IPS DF 4.7 (cell line): ENCODE measurements around the gene UBE2L5.
"Not testable (repeated sequence)": the region's sequence is repeated elsewhere in the genome, so short reads cannot be mapped to it uniquely, and the experiment has no call there.

Experiments used
- DNase-seq: peaks from one replicate; pipeline ENCODE4 v3.0.0-alpha.2; 2013; ENCODE audit warnings: low spot score; ENCODE audit errors: extremely low read depth

Gene UBE2L5

GRCh38 chr13:30438286-30438685 is 16.0 kb downstream of the UBE2L5 start:
- DNase-seq = no peak

- DNase-seq = no peak
Observed at GRCh38 chr13:30440910-30441703, 18.8 kb downstream of the UBE2L5 start.

GRCh38 chr13:30442926-30443325 is 20.6 kb downstream of the UBE2L5 start:
- no peak for DNase-seq

- DNase-seq = not testable (repeated sequence)
Observed at GRCh38 chr13:30443491-30443890, 21.2 kb downstream of the UBE2L5 start.

GRCh38 chr13:30443957-30444404 is 21.7 kb downstream of the UBE2L5 start:
- DNase-seq = no peak

GRCh38 chr13:30446126-30446500 is 23.8 kb downstream of the UBE2L5 start:
- DNase-seq = no peak

- DNase-seq = no peak
Observed at GRCh38 chr13:30448441-30448840, 26.1 kb downstream of the UBE2L5 start.

GRCh38 chr13:30450066-30450465 is 27.8 kb downstream of the UBE2L5 start:
- DNase-seq = no peak

GRCh38 chr13:30451476-30451875 is 29.2 kb downstream of the UBE2L5 start:
- DNase-seq = not testable (repeated sequence)

- no peak for DNase-seq
Observed at GRCh38 chr13:30453727-30454126, 31.4 kb downstream of the UBE2L5 start.

GRCh38 chr13:30454991-30455390 is 32.7 kb downstream of the UBE2L5 start:
- no peak for DNase-seq

GRCh38 chr13:30456290-30456689 is 34.0 kb downstream of the UBE2L5 start:
- DNase-seq = no peak

- no peak for DNase-seq
Observed at GRCh38 chr13:30457306-30457891, 35.1 kb downstream of the UBE2L5 start.

GRCh38 chr13:30461279-30462066 is 39.2 kb downstream of the UBE2L5 start:
- not testable (repeated sequence) for DNase-seq

GRCh38 chr13:30463787-30464495 is 41.6 kb downstream of the UBE2L5 start:
- DNase-seq = no peak

GRCh38 chr13:30464496-30465342 is 42.4 kb downstream of the UBE2L5 start:
- DNase-seq = no peak

GRCh38 chr13:30465343-30465592 is 43.0 kb downstream of the UBE2L5 start:
- no peak for DNase-seq

- DNase-seq = peak; percentile 93
Observed at GRCh38 chr13:30465593-30466357, 43.5 kb downstream of the UBE2L5 start, which contains the start of gene HMGB1. Gene HMGB1, minus strand, starts transcription at chr13:30465936. Its CDS starts 2,256 bp downstream, at chr13:30463680.

- DNase-seq = no peak
Observed at GRCh38 chr13:30466358-30466714, 44.0 kb downstream of the UBE2L5 start.

GRCh38 chr13:30466841-30467252 is 44.6 kb downstream of the UBE2L5 start:
- DNase-seq = no peak
